ENCODE data around the gene TNFSF13. TPM values are rescaled to one million over a fixed set of nuclear protein-coding genes. Genes with fewer than 3 reads are reported as not detected.

TNFSF13 gene
- total RNA-seq: 4.3 to 6.1 TPM (median 5.2 TPM) in 3 replicates

GRCh38 chr17:7558544-7559319, at the start of gene TNFSF13:
TNFSF13 (plus strand) TSS chr17:7558750; CDS start chr17:7559040, 290 bp downstream.
- no peak for TF ChIP-seq CTCF (IDR thresholded peaks at IDR 0.05; ENCODE audit: unreplicated experiment)
- Mint-ChIP-seq H3K4me3 (peak within 1 kb of the TSS; percentile 93), H3K9me3 (no peaks in the 10 kb centered on the region), H3K27me3 (ENCODE audit: low read depth) (no peaks in the 10 kb centered on the region), H3K36me3 (peaks cover 3% of the 10 kb centered on the region), H3K4me1 (peaks cover 48% of the 10 kb centered on the region), H3K27ac (peak within 1 kb of the TSS; percentile 95)
- no peak for DNase-seq (ENCODE audit: low spot score in 2 of 2, unreplicated experiment in 2 of 2)

- no peak for TF ChIP-seq CTCF (IDR thresholded peaks at IDR 0.05; ENCODE audit: unreplicated experiment)
- no peaks in the 10 kb centered on the region for H3K9me3 Mint-ChIP-seq
- no peak overlapping the region for H3K4me3 Mint-ChIP-seq
- no peaks in the 10 kb centered on the region for H3K4me1 Mint-ChIP-seq
- peaks cover 53% of the 10 kb centered on the region for H3K36me3 Mint-ChIP-seq
- no peak overlapping the region for H3K27ac Mint-ChIP-seq
- no peaks in the 10 kb centered on the region for H3K27me3 Mint-ChIP-seq (ENCODE audit: low read depth)
- DNase-seq (ENCODE audit: low spot score in 2 of 2, unreplicated experiment in 2 of 2): no peak
Measured at GRCh38 chr17:7508846-7509245, 49.7 kb upstream of the TNFSF13 start.

DNA sequence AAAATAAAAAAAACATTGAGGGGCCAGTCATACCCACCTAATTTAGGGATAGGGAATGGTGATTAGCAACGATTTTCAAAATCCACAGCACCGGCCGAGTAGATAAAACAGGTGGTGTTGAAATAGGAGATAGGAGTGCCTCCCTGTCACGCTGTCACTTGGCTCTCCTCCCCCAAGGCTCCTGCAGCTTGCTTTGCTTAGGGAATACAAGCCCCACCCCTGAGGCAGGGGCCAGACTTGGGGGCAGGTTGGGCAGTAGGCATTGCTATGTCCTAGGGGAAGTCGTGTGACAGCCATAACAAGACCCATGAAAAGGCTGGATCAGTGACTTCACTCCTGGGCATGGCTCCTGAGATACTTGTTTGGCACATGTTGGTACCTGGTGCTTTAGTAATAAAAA, 48.6 kb upstream of the TNFSF13 start:
- TF ChIP-seq CTCF (IDR thresholded peaks at IDR 0.05; ENCODE audit: unreplicated experiment): no peak
- DNase-seq (ENCODE audit: low spot score in 2 of 2, unreplicated experiment in 2 of 2): no peak
- H3K4me3 Mint-ChIP-seq: no peak overlapping the region
- H3K36me3 Mint-ChIP-seq: peaks cover 52% of the 10 kb centered on the region
- no peaks in the 10 kb centered on the region for H3K27me3 Mint-ChIP-seq (ENCODE audit: low read depth)
- H3K27ac Mint-ChIP-seq: no peak overlapping the region
- H3K9me3 Mint-ChIP-seq: no peaks in the 10 kb centered on the region
- no peaks in the 10 kb centered on the region for H3K4me1 Mint-ChIP-seq

DNA sequence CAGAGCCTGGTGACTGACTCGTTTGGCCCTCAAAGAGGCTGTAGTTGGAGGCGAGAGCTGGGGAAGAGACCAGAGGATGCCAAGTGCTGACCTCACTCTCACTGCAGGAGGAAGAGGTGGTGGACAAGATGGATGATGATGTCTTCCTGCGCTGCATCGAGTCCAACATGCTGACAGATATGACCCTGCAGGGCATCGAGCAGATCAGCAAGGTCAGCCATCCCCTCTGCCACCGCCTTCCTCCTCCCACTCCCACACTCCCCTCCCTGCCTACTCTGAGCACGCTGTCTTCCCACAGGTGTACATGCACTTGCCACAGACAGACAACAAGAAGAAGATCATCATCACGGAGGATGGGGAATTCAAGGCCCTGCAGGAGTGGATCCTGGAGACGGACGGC, 47.4 kb upstream of the TNFSF13 start:
- no peak for DNase-seq (ENCODE audit: low spot score in 2 of 2, unreplicated experiment in 2 of 2)
- H3K27ac Mint-ChIP-seq: no peak overlapping the region
- H3K9me3 Mint-ChIP-seq: no peaks in the 10 kb centered on the region
- H3K4me3 Mint-ChIP-seq: no peak overlapping the region
- peaks cover 48% of the 10 kb centered on the region for H3K36me3 Mint-ChIP-seq
- no peak for TF ChIP-seq CTCF (IDR thresholded peaks at IDR 0.05; ENCODE audit: unreplicated experiment)
- H3K27me3 Mint-ChIP-seq (ENCODE audit: low read depth): no peaks in the 10 kb centered on the region
- peaks cover 4% of the 10 kb centered on the region for H3K4me1 Mint-ChIP-seq

DNA sequence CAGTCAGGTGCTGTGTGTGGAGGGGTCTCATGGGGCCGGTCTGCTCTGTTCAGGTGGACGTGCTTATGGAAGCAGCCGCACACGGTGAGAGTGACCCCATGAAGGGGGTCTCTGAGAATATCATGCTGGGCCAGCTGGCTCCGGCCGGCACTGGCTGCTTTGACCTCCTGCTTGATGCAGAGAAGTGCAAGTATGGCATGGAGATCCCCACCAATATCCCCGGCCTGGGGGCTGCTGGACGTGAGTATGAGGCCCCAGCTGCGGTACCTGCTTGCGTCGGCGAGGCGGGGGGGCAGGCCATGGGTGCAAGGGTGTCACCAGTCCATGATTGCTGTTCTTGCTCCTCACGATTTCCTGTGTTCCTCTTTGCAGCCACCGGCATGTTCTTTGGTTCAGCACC, 46.4 kb upstream of the TNFSF13 start:
- Mint-ChIP-seq H3K36me3 (peaks cover 43% of the 10 kb centered on the region), H3K9me3 (no peaks in the 10 kb centered on the region), H3K4me3 (no peak overlapping the region), H3K27me3 (ENCODE audit: low read depth) (no peaks in the 10 kb centered on the region), H3K4me1 (peaks cover 4% of the 10 kb centered on the region), H3K27ac (no peak overlapping the region)
- no peak for TF ChIP-seq CTCF (IDR thresholded peaks at IDR 0.05; ENCODE audit: unreplicated experiment)
- DNase-seq (ENCODE audit: low spot score in 2 of 2, unreplicated experiment in 2 of 2): no peak
